ENCODE results near the gene BRCC3.
A peak's percentile ranks its signal among the peaks of the same experiment; 100 is the strongest.

The BRCC3 gene

GRCh38 chrX:155028129-155028528 lies 43.2 kb upstream of the BRCC3 start:
- Histone ChIP-seq H3K4me3 (replicated peaks; ENCODE audit: insufficient read depth, low read length) (peak overlapping the region; percentile 60), H3K27me3 (ENCODE audit: insufficient read depth, poor library complexity, severe bottlenecking) (no peaks in the 10 kb centered on the region), H3K27ac (replicated peaks) (peak overlapping the region; percentile 94)
- no peak for DNase-seq (ENCODE audit: low read depth in 1 of 2, low spot score in 1 of 2)
- no peak for TF ChIP-seq REST (IDR thresholded peaks at IDR 0.05; ENCODE audit: insufficient replicate concordance, low read depth)
- no peak for TF ChIP-seq CTCF (IDR thresholded peaks at IDR 0.05; ENCODE audit: insufficient read depth, low read length)
- TF ChIP-seq SPI1 (IDR thresholded peaks at IDR 0.05; ENCODE audit: borderline replicate concordance, low read depth): no peak
- no peak for TF ChIP-seq POLR2AphosphoS5 (IDR thresholded peaks at IDR 0.05; ENCODE audit: low read depth)

DNA sequence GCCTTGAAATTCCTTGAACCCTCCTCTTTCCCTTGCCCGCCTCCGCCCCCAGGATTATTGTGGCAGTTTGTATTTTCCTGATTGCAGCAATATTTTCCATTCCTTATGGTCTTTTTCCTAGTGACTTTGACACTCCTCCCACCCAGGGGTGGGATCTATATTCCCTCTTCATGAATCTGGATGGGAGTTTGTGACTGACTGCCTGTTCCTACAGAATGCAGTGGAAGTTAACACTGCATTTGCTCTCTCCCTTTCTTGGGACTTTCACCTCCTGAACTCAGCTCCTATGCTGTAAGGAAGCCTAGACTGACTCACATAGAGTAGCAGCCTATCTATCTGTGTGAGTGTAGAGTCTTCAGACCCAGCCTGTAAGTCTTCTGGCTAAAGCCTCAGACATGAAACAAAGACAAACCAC lies 42.4 kb upstream of the BRCC3 start:
- no peak for TF ChIP-seq CTCF (IDR thresholded peaks at IDR 0.05; ENCODE audit: insufficient read depth, low read length)
- TF ChIP-seq GABPA (IDR thresholded peaks at IDR 0.05; ENCODE audit: low read depth): no peak
- TF ChIP-seq REST (IDR thresholded peaks at IDR 0.05; ENCODE audit: insufficient replicate concordance, low read depth): no peak
- TF ChIP-seq SPI1 (IDR thresholded peaks at IDR 0.05; ENCODE audit: borderline replicate concordance, low read depth): no peak
- TF ChIP-seq POLR2AphosphoS5 (IDR thresholded peaks at IDR 0.05; ENCODE audit: low read depth): no peak
- no peak overlapping the region for H3K4me3 ChIP-seq (replicated peaks; ENCODE audit: insufficient read depth, low read length)
- H3K27me3 ChIP-seq (ENCODE audit: insufficient read depth, poor library complexity, severe bottlenecking): no peaks in the 10 kb centered on the region
- no peak for DNase-seq (ENCODE audit: low read depth in 1 of 2, low spot score in 1 of 2)
- H3K27ac ChIP-seq (replicated peaks): no peak overlapping the region

- DNase-seq (ENCODE audit: low read depth in 1 of 2, low spot score in 1 of 2): no peak
- TF ChIP-seq GABPA (IDR thresholded peaks at IDR 0.05; ENCODE audit: low read depth) (no peak), REST (IDR thresholded peaks at IDR 0.05; ENCODE audit: insufficient replicate concordance, low read depth) (no peak), POLR2AphosphoS5 (IDR thresholded peaks at IDR 0.05; ENCODE audit: low read depth) (no peak), CTCF (IDR thresholded peaks at IDR 0.05; ENCODE audit: insufficient read depth, low read length) (no peak), SPI1 (IDR thresholded peaks at IDR 0.05; ENCODE audit: borderline replicate concordance, low read depth) (no peak)
- no peak overlapping the region for H3K4me3 ChIP-seq (replicated peaks; ENCODE audit: insufficient read depth, low read length)
- no peak overlapping the region for H3K27ac ChIP-seq (replicated peaks)
- H3K27me3 ChIP-seq (ENCODE audit: insufficient read depth, poor library complexity, severe bottlenecking): no peaks in the 10 kb centered on the region
Measured at GRCh38 chrX:155031657-155032056, 39.7 kb upstream of the BRCC3 start.

All from HL-60 (cell line).